ENCODE results near the gene SNAP47. TPM values are rescaled to one million over a fixed set of nuclear protein-coding genes. Genes with fewer than 3 reads are reported as not detected.

SNAP47 gene
- polyA plus RNA-seq, 1 donor from 2014 or later, result 56.0 TPM

- H2AFZ ChIP-seq (ENCODE audit: low read depth, low read length), result no peak overlapping the region
- no peak for TF ChIP-seq MXI1 (conservative IDR thresholded peaks at IDR 0.05; ENCODE audit: poor library complexity, severe bottlenecking)
- no peak for TF ChIP-seq POLR2AphosphoS5 (IDR thresholded peaks at IDR 0.05)
- TF ChIP-seq EZH2 (IDR thresholded peaks at IDR 0.05; ENCODE audit: borderline replicate concordance, insufficient read depth, low read length, poor library complexity, severe bottlenecking), result no peak
- no peak for TF ChIP-seq REST (IDR thresholded peaks at IDR 0.05; ENCODE audit: borderline replicate concordance)
- TF ChIP-seq EP300 (conservative IDR thresholded peaks at IDR 0.05; ENCODE audit: poor library complexity, severe bottlenecking), result no peak
- TF ChIP-seq, protein P1, sequence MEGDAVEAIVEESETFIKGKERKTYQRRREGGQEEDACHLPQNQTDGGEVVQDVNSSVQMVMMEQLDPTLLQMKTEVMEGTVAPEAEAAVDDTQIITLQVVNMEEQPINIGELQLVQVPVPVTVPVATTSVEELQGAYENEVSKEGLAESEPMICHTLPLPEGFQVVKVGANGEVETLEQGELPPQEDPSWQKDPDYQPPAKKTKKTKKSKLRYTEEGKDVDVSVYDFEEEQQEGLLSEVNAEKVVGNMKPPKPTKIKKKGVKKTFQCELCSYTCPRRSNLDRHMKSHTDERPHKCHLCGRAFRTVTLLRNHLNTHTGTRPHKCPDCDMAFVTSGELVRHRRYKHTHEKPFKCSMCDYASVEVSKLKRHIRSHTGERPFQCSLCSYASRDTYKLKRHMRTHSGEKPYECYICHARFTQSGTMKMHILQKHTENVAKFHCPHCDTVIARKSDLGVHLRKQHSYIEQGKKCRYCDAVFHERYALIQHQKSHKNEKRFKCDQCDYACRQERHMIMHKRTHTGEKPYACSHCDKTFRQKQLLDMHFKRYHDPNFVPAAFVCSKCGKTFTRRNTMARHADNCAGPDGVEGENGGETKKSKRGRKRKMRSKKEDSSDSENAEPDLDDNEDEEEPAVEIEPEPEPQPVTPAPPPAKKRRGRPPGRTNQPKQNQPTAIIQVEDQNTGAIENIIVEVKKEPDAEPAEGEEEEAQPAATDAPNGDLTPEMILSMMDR (IDR thresholded peaks at IDR 0.05; ENCODE audit: poor library complexity, severe bottlenecking), result no peak
- no peak for TF ChIP-seq TAF1 (IDR thresholded peaks at IDR 0.05; ENCODE audit: low read depth)
- TF ChIP-seq RAD21 (conservative IDR thresholded peaks at IDR 0.05), result no peak
- no peak for TF ChIP-seq SMC3 (conservative IDR thresholded peaks at IDR 0.05; ENCODE audit: poor library complexity)
- H3K36me3 ChIP-seq (ENCODE audit: insufficient read depth, low read length), result no peaks in the 10 kb centered on the region
- no peak overlapping the region for H3K4me2 ChIP-seq (ENCODE audit: low read length)
- no peaks in the 10 kb centered on the region for H3K79me2 ChIP-seq (replicated peaks; ENCODE audit: insufficient read depth, low read length)
- no peak overlapping the region for H3K27ac ChIP-seq (ENCODE audit: low read length)
- H3K9ac ChIP-seq (ENCODE audit: low read length), result no peak overlapping the region
- no peaks in the 10 kb centered on the region for H3K9me3 ChIP-seq (ENCODE audit: low read length)
- no peak overlapping the region for H3K4me3 ChIP-seq (ENCODE audit: low read length)
- H3K9me2 ChIP-seq (ENCODE audit: insufficient read depth, low read length), result no peaks in the 10 kb centered on the region
- H4K20me1 ChIP-seq (ENCODE audit: insufficient read depth), result no peaks in the 10 kb centered on the region
- no peaks in the 10 kb centered on the region for H3K27me3 ChIP-seq (ENCODE audit: insufficient read depth, low read depth, low read length)
- H3F3A ChIP-seq (ENCODE audit: insufficient read depth, low read length, poor library complexity, severe bottlenecking), result no peaks in the 10 kb centered on the region
Measured at GRCh38 chr1:227805606-227806197, 70.5 kb downstream of the SNAP47 start.

- Histone ChIP-seq H3K79me2 (replicated peaks; ENCODE audit: insufficient read depth, low read length) (no peaks in the 10 kb centered on the region), H3K9ac (ENCODE audit: low read length) (no peak overlapping the region), H3K4me3 (ENCODE audit: low read length) (no peak overlapping the region), H3K9me2 (ENCODE audit: insufficient read depth, low read length) (no peaks in the 10 kb centered on the region), H3K4me2 (ENCODE audit: low read length) (no peak overlapping the region), H3K27ac (ENCODE audit: low read length) (no peak overlapping the region), H3K9me3 (ENCODE audit: low read length) (no peaks in the 10 kb centered on the region), H2AFZ (ENCODE audit: low read depth, low read length) (no peak overlapping the region), H4K20me1 (ENCODE audit: insufficient read depth) (no peaks in the 10 kb centered on the region), H3F3A (ENCODE audit: insufficient read depth, low read length, poor library complexity, severe bottlenecking) (no peaks in the 10 kb centered on the region), H3K27me3 (ENCODE audit: insufficient read depth, low read depth, low read length) (no peaks in the 10 kb centered on the region), H3K36me3 (ENCODE audit: insufficient read depth, low read length) (no peaks in the 10 kb centered on the region)
- TF ChIP-seq RAD21 (conservative IDR thresholded peaks at IDR 0.05), result no peak
- no peak for TF ChIP-seq EZH2 (IDR thresholded peaks at IDR 0.05; ENCODE audit: borderline replicate concordance, insufficient read depth, low read length, poor library complexity, severe bottlenecking)
Measured at GRCh38 chr1:227808566-227808965, 73.3 kb downstream of the SNAP47 start.
